Measurements from ENCODE around the gene CDH4.

GRCh38 chr20:61529354-61529753 is 277.3 kb downstream of the CDH4 start:
- TF ChIP-seq CTCF (IDR thresholded peaks at IDR 0.05) (no peak), POLR2A (IDR thresholded peaks at IDR 0.05) (no peak)
